Fibroblast of skin of right quadriceps (primary cell): ENCODE data around the gene ATXN1.
"Not testable (repeated sequence)": the region's sequence is repeated elsewhere in the genome, so short reads cannot be mapped to it uniquely, and the experiment has no call there.

Experiments used
- DNase-seq: peaks from one replicate; pipeline ENCODE4 v3.0.0-alpha.2; 2013

Gene ATXN1

GRCh38 chr6:16718356-16718755, 42.9 kb downstream of the ATXN1 start:
- no peak for DNase-seq

GRCh38 chr6:16717275-16717942, 43.9 kb downstream of the ATXN1 start:
- no peak for DNase-seq

GRCh38 chr6:16716321-16716858, 44.9 kb downstream of the ATXN1 start:
- no peak for DNase-seq

- DNase-seq, result no peak
Measured at GRCh38 chr6:16713597-16713996, 47.7 kb downstream of the ATXN1 start.

GRCh38 chr6:16712931-16713484, 48.3 kb downstream of the ATXN1 start:
- DNase-seq, result peak; percentile 93

GRCh38 chr6:16712255-16712930, 48.9 kb downstream of the ATXN1 start:
- DNase-seq, result no peak

- no peak for DNase-seq
Measured at GRCh38 chr6:16711546-16712254, 49.6 kb downstream of the ATXN1 start.

- DNase-seq, result no peak
Measured at GRCh38 chr6:16706911-16707783, 54.1 kb downstream of the ATXN1 start.

GRCh38 chr6:16706491-16706890, 54.8 kb downstream of the ATXN1 start:
- not testable (repeated sequence) for DNase-seq

GRCh38 chr6:16706029-16706428, 55.2 kb downstream of the ATXN1 start:
- DNase-seq, result no peak

GRCh38 chr6:16705081-16705993, 55.9 kb downstream of the ATXN1 start:
- no peak for DNase-seq

GRCh38 chr6:16704401-16705045, 56.7 kb downstream of the ATXN1 start:
- peak; percentile 80 for DNase-seq

- not testable (repeated sequence) for DNase-seq
Measured at GRCh38 chr6:16702627-16703378, 58.5 kb downstream of the ATXN1 start.

- no peak for DNase-seq
Measured at GRCh38 chr6:16700916-16701234, 60.4 kb downstream of the ATXN1 start.

- no peak for DNase-seq
Measured at GRCh38 chr6:16700202-16700915, 60.9 kb downstream of the ATXN1 start.

GRCh38 chr6:16698997-16699868, 62.0 kb downstream of the ATXN1 start:
- no peak for DNase-seq

- DNase-seq, result no peak
Measured at GRCh38 chr6:16698162-16698533, 63.1 kb downstream of the ATXN1 start.

GRCh38 chr6:16697437-16698161, 63.7 kb downstream of the ATXN1 start:
- DNase-seq, result peak; percentile 67
